ENCODE data around the gene LPAR3.
"Not testable (repeated sequence)": the region's sequence is repeated elsewhere in the genome, so short reads cannot be mapped to it uniquely, and the experiment has no call there.

Gene LPAR3

GRCh38 chr1:84919461-84919970 is 26.5 kb upstream of the LPAR3 start:
- TF ChIP-seq CTCF (conservative IDR thresholded peaks at IDR 0.05), result no peak
- H3K27ac ChIP-seq, result no peak overlapping the region

- no peak overlapping the region for H3K27ac ChIP-seq
- TF ChIP-seq CTCF (conservative IDR thresholded peaks at IDR 0.05), result no peak
- no peak for TF ChIP-seq ZFX (IDR thresholded peaks at IDR 0.05)
Observed at GRCh38 chr1:84918726-84919336, 25.8 kb upstream of the LPAR3 start.

- H3K27ac ChIP-seq, result no peak overlapping the region
- TF ChIP-seq ZFX (IDR thresholded peaks at IDR 0.05), result no peak
- no peak for TF ChIP-seq CTCF (conservative IDR thresholded peaks at IDR 0.05)
Observed at GRCh38 chr1:84916897-84917296, 23.9 kb upstream of the LPAR3 start.

- no peak overlapping the region for H3K27ac ChIP-seq
- no peak for TF ChIP-seq ZFX (IDR thresholded peaks at IDR 0.05)
Observed at GRCh38 chr1:84913555-84913892, 20.5 kb upstream of the LPAR3 start.

GRCh38 chr1:84912726-84913554 is 19.9 kb upstream of the LPAR3 start:
- TF ChIP-seq ZFX (IDR thresholded peaks at IDR 0.05), result no peak
- no peak for TF ChIP-seq CTCF (conservative IDR thresholded peaks at IDR 0.05)
- H3K27ac ChIP-seq, result no peak overlapping the region

GRCh38 chr1:84908746-84909464 is 15.9 kb upstream of the LPAR3 start:
- H3K27ac ChIP-seq, result not testable (repeated sequence)

- no peak overlapping the region for H3K27ac ChIP-seq
- TF ChIP-seq CTCF (conservative IDR thresholded peaks at IDR 0.05) (no peak), ZFX (IDR thresholded peaks at IDR 0.05) (no peak)
Observed at GRCh38 chr1:84907095-84907827, 14.3 kb upstream of the LPAR3 start.

GRCh38 chr1:84902727-84903126 is 9.7 kb upstream of the LPAR3 start:
- not testable (repeated sequence) for H3K27ac ChIP-seq
